Activated CD4-positive, alpha-beta T cell treated with anti-CD3 and anti-CD28 coated beads, Interleukin-2, Interleukin-4, amounts not matched to agents 100 ng/mL and 50 ng/mL, durations not matched to agents 16 hours and 8 hours (primary cell): ENCODE measurements around the gene MINDY1.

Experiments used
- DNase-seq: peaks from one replicate; pipeline ENCODE4 v3.0.0-alpha.2; 2020; ENCODE audit warnings: low spot score

The MINDY1 gene

GRCh38 chr1:151006327-151007052, at the start of gene MINDY1:
Gene MINDY1 (minus strand): TSS chr1:151006902. CDS start chr1:151002617, 4,285 bp downstream.
- peak; percentile 56 for DNase-seq

DNA sequence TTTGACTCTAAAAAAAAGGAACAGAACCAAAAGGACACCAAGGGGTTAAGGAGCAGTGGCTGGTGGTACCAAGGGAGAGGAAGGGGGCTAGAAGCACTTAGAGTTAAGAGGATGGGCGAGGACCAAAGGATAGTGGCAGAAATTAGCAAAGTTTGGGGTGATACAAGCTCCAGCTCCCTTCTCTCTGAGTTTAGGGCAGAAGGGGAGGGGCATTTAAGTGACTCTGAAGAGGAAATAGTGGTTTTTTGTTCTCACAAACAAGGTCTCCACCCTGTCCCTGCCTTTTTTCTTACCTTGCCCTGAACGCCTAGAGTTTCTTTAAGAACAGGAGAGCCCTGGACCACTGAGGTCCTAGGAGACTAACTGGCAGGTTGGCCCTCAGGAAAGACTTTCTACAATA, 49.4 kb upstream of the MINDY1 start:
- peak; percentile 43 for DNase-seq

DNA sequence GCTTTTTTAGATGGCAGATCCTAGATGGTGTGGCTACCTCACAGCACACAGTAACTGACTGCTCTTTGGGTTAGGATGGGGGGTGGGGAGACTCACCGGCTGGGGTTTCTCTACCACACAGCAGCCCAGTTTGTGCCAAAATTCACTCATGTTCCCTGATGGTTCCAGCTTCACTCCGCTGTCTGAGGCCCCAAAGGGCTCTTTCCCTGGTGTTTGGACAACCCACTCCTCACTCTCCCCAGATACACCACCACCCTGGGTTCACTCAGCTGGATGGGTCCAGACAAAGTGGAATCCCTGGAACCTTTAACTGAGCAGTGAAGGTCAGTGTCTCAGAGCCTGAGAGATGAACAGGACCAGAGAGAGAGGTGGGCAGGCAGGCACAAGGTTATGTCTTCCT, 48.9 kb upstream of the MINDY1 start:
- no peak for DNase-seq

DNA sequence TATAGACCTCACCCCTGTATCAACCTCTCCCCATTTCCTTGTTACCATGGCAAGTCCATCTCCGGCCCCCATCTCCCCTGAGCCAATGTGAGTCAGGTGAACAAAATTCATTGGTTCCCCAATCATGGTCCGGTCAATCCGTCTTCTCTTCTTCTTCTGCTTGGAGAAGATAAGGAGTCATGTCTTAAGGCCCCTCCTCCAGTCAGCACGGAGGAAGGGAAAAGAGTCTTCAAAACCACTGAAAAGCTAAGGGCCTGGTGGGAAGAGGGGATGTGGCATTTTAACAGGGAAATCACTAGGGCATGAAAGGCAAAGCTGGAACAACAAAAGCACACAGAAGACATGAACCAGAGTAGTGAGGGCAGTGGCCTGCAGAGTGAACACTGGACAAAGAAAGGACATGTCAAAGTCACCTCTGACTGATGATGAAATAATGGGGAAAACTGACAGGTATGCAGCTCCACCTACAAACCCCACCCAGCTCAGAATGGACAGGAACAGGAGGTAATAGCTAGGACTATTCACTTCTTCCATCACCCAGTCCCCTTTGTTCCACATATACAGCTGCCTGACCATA, 48.4 kb upstream of the MINDY1 start:
- no peak for DNase-seq

DNA sequence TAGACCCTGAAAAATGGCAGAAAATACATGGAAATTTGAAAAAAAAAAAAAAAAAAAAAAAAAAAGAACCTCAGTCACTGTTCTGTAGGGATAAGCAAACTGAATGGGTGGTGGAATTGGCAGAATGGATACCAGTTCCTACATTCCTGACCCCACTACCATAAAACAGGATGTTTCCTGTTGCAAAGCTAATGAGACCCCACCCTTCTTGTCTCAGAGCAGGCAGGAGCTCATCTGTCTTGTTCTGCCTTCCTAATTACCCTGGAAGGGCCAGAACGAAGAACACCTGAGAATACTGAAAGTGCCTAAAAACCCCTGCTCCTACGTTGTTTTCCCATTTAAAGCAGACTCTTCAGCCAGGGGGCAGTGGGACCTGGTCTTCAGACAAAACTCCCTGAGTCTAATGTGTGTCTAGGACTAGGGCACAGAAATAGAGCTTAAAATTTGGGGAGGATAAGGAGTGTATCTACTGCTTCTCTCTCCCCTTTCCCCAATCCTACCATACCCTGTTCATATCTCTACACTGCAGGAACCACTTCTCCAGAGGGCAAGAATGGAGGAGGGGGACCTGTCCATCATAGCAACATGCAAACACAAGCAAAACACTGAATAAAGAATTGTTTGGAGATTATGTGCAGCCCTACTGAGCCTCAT, 44.8 kb upstream of the MINDY1 start:
- no peak for DNase-seq

- DNase-seq = no peak
Measured at GRCh38 chr1:151050051-151050688, 43.5 kb upstream of the MINDY1 start.

- DNase-seq = no peak
Measured at GRCh38 chr1:151049458-151049857, 42.8 kb upstream of the MINDY1 start.

- DNase-seq = no peak
Measured at GRCh38 chr1:151048645-151049032, 41.9 kb upstream of the MINDY1 start.

- DNase-seq = peak; percentile 60
Measured at GRCh38 chr1:151047925-151048644, 41.4 kb upstream of the MINDY1 start.

DNA sequence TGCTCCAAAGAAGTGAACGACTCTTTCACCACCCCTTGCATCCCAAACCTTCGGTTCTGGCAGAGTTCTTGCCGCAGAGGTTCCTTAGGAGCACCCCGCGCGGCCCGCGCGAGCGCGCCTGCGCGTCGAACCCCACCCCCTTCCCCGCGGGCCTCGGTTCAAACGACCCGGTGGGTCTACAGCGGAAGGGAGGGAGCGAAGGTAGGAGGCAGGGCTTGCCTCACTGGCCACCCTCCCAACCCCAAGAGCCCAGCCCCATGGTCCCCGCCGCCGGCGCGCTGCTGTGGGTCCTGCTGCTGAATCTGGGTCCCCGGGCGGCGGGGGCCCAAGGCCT, 40.9 kb upstream of the MINDY1 start, which contains the start of gene C1orf56:
TSS of gene C1orf56 (plus strand) at position 161 of the 334 bp plus-strand sequence. CDS start at position 258, 97 bp downstream.
- DNase-seq = peak; percentile 28

GRCh38 chr1:151043163-151043562, 36.5 kb upstream of the MINDY1 start:
- DNase-seq = no peak

GRCh38 chr1:151039521-151039920, 32.8 kb upstream of the MINDY1 start:
- no peak for DNase-seq

DNA sequence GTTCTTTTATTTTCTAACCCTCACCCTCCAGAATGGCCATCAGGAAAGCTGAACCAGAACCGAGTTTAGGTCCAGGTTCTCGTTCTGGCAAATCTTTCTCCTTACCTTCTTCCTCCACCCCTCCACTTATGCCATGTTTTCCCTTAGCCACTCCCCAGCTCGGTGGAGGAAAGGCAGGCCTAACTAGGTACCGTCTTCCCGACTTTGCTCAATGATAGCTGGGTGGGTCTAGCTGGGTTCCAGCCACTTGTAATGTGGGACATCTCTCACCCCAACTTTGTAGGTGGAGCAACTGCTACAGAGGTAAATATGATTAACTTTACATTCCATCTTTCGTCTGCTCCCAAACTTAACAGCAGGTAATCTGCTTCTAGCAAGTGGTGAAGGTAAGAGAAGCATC, 30.3 kb upstream of the MINDY1 start:
- no peak for DNase-seq

GRCh38 chr1:151036356-151036755, 29.7 kb upstream of the MINDY1 start, which contains the start of gene BNIPL:
Gene BNIPL (plus strand): TSS chr1:151036586. CDS start chr1:151036726, 140 bp downstream.
- no peak for DNase-seq

GRCh38 chr1:151035167-151035566, 28.5 kb upstream of the MINDY1 start:
- no peak for DNase-seq

DNA sequence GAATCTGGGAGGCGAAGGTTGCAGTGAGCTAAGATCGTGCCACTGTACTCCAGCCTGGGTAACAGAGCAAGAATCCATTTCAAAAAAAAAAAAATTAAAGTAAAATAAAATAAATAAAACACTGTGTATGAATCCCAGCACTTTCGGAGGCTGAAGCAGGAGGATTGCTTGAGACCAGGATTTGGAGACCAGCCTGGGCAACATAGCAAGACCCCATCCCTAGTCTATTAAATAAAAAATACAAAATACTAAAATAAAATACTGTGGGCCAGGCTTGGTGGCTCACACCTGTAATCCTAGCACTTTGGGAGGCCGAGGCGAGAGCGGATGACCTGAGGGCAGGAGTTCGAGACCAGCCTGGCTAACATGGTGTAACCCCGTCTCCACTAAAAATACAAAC, 25.5 kb upstream of the MINDY1 start:
- no peak for DNase-seq

DNA sequence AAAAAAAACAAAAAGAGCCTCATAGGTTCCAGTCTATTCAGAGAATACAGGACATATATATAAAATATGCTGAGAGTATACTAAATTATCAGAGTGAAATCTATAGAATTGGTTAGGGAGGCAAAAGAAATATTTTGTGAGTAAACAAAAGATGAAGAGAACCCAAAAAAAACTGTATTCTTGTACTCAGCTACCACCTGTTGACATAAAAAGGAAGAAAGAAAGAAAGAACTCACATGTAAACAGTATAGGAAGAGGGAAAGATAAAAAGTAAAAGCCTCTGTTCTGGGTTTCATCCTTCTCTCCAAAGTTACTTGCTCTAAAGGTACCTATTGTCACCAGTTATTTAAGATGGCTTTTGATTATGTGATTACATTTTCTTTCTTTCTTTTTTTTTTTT, 19.8 kb upstream of the MINDY1 start:
- no peak for DNase-seq

GRCh38 chr1:151024540-151025146, 17.9 kb upstream of the MINDY1 start:
- peak; percentile 77 for DNase-seq

DNA sequence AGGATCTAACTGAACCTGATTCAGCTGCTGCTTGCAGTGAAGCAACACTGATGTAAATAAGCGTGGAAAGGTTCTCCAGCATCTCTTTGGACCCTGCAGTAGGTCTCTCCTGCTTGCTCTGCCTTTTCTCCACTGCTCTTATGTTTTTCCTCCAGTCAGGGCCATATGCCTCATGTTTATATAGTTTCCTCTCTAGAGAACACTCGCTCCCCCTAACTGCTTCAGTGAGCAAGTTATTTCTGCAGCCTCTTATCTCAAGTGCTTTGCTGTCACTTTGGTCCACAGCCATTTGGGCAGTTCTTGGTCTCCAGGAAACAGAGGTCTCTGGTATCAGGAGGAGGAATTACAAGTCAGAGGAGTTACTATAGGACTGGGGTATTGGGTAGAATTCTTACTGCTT, 6.8 kb upstream of the MINDY1 start:
- DNase-seq = no peak

- no peak for DNase-seq
Measured at GRCh38 chr1:151012684-151013471, 6.2 kb upstream of the MINDY1 start.
